Uterus (tissue), 2 donors: Measurements from ENCODE around the gene TMEM126B.

ENCODE experiments used
- POLR2A ChIP-seq, 2 donors: fragments of 450-650 bp; IDR thresholded peaks; one replicate each; pipeline ENCODE4 v1.6.1; 2016; ENCODE audit warnings: antibody characterized with exemption in 2 of 2, mild to moderate bottlenecking in 1 of 2, moderate library complexity in 1 of 2
- TF ChIP-seq, protein P1 (sequence below), 4 experiments: fragments of 200-600 bp in 2 of 4; fragments of 450-650 bp in 2 of 4; sonication (generic) in 2 of 4; IDR thresholded peaks; one replicate each; pipeline ENCODE4 v1.5.1; 2016 to 2019; ENCODE audit warnings: antibody characterized with exemption in 4 of 4, mild to moderate bottlenecking in 2 of 4, moderate library complexity in 1 of 4

- no peak for TF ChIP-seq POLR2A (IDR thresholded peaks at IDR 0.05)
- TF ChIP-seq, protein P1, sequence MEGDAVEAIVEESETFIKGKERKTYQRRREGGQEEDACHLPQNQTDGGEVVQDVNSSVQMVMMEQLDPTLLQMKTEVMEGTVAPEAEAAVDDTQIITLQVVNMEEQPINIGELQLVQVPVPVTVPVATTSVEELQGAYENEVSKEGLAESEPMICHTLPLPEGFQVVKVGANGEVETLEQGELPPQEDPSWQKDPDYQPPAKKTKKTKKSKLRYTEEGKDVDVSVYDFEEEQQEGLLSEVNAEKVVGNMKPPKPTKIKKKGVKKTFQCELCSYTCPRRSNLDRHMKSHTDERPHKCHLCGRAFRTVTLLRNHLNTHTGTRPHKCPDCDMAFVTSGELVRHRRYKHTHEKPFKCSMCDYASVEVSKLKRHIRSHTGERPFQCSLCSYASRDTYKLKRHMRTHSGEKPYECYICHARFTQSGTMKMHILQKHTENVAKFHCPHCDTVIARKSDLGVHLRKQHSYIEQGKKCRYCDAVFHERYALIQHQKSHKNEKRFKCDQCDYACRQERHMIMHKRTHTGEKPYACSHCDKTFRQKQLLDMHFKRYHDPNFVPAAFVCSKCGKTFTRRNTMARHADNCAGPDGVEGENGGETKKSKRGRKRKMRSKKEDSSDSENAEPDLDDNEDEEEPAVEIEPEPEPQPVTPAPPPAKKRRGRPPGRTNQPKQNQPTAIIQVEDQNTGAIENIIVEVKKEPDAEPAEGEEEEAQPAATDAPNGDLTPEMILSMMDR (IDR thresholded peaks at IDR 0.05) = no peak
These were observed 33.7 kb downstream of the TMEM126B start for GRCh38 chr11:85661972-85662664.
